GM13977 (cell line): ENCODE data around the gene CMSS1.

ENCODE experiments used
- DNase-seq: peaks from one replicate; pipeline ENCODE4 v3.0.0; 2012; ENCODE audit warnings: low spot score
- in situ Hi-C: fragments of 300-500 bp; cut with MboI; formaldehyde crosslinking; loops from one replicate; pipeline ENCODE4 v1.12.0; 2022; ENCODE audit warnings: low sequenced_read_pairs, low pct_unique_long_range_greater_than_20kb, mixed read lengths, inconsistent platforms; ENCODE audit not compliant: unreplicated experiment
- TF ChIP-seq, protein P1 (sequence below): IDR thresholded peaks from 2 replicates; pipeline ENCODE4 v1.5.1; 2012; ENCODE audit warnings: mild to moderate bottlenecking, control low read depth; ENCODE audit not compliant: insufficient read depth; ENCODE audit errors: extremely low read depth, missing control alignments

CMSS1 gene

DNA sequence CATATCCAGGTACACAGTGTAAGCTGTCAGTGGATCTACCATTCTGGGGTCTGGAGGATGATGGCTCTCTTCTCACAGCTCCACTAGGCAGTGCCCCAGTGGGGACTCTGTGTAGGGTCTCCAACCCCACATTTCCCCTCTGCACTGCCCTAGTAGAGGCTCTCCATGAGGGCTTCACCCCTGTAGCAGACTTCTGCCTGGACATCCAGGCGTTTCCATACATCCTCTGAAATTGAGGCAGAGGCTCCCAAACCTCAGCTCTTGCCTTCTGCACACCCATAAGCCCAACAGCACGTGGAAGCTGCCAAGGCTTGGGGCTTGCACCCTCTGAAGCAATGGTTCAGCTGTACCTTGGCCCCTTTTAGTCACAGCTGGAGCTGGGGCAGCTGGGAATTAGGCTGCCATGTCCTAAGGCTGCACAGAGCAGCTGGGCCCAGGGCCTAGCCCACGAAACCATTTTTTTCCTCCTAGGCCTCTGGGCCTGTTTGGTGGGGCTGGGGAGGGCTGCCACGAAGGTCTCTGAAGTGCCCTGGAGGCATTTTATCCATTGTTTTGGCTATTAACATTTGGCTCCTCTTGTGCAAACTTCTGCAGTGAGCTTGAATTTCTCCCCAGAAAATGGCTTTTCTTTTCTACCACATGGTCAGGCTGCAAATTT, 362.2 kb downstream of the CMSS1 start:
- in situ Hi-C loops, result no loop called here
- no peak for DNase-seq
- TF ChIP-seq, protein P1, sequence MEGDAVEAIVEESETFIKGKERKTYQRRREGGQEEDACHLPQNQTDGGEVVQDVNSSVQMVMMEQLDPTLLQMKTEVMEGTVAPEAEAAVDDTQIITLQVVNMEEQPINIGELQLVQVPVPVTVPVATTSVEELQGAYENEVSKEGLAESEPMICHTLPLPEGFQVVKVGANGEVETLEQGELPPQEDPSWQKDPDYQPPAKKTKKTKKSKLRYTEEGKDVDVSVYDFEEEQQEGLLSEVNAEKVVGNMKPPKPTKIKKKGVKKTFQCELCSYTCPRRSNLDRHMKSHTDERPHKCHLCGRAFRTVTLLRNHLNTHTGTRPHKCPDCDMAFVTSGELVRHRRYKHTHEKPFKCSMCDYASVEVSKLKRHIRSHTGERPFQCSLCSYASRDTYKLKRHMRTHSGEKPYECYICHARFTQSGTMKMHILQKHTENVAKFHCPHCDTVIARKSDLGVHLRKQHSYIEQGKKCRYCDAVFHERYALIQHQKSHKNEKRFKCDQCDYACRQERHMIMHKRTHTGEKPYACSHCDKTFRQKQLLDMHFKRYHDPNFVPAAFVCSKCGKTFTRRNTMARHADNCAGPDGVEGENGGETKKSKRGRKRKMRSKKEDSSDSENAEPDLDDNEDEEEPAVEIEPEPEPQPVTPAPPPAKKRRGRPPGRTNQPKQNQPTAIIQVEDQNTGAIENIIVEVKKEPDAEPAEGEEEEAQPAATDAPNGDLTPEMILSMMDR, result no peak

DNA sequence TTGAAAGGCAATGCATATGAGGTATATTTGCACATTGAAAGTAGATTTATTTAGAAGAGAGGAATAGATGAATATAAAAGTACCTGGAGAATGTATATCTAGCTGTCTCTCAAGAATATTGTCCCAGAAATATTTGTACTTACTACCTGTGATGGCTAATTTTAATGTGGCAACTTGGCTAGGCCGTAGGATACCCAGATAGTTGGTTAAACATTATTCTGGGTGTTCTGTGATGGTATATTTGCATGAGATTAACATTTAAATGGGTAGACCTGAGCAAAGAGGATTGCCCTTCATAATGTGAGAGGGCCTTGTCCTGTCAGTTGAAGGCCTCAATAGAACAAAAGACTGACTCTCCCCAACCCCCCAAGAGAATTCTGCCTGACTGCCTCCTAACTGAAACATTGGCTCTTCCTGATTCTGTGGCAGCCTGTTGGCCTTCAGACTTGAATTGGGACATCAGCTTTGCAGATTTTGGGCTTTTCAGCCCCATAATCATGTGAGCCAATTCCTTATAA, 366.0 kb downstream of the CMSS1 start:
- in situ Hi-C loops, result no loop called here
- TF ChIP-seq, protein P1, result no peak

DNA sequence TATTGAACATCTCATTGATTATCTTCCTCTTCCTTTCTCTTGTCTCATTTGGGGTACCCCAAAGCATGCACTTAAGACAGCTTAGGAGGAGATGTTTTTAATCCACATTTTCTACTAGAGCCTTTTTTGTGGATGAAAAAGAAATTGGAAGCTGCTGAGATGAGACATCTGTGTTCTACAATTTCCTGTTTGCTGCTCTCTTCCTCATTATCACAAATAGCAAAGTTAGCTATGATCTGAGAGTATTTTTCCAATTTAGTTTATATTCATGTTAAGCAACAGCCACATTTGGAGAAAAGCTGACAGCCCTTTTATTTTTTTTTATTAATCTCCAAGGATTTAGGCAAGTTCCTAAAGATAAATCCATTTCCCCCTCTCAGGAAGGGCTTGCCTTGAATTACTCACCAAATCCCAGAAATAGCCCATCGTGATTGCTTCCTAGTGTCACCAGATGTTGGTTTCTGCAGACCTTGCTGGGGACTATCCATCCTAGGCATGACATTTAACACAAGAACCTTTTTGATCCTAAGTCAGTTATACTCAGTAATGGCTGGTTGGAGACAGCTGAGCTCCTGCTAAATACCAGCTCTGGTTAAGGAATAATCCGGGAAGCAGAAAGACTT, 367.4 kb downstream of the CMSS1 start:
- in situ Hi-C loops, result no loop called here
- DNase-seq, result no peak
- TF ChIP-seq, protein P1, result no peak

More for the DNA sequence above, 366.0 kb downstream of the CMSS1 start:
- DNase-seq, result no peak

DNA sequence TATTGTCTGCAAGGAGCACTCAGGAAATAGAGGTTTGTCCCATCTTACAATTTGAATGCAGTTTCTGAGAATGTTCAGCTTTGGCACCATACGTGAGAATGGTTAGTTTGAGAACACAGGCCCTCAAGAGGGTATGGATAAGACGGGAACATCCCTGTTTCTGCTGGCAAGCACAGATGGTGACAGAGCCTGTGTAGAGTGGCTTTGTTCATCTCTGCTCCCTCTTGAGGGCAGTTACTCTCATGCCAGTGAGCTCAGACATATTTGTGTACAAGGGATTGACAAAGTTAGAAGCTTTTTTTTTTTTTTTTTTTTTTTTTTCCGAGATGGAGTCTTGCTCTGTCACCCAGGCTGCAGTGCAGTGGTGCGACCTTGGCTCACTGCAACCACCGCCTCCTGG, 368.2 kb downstream of the CMSS1 start:
- TF ChIP-seq, protein P1, result no peak
- in situ Hi-C loops, result no loop called here
- DNase-seq, result no peak

DNA sequence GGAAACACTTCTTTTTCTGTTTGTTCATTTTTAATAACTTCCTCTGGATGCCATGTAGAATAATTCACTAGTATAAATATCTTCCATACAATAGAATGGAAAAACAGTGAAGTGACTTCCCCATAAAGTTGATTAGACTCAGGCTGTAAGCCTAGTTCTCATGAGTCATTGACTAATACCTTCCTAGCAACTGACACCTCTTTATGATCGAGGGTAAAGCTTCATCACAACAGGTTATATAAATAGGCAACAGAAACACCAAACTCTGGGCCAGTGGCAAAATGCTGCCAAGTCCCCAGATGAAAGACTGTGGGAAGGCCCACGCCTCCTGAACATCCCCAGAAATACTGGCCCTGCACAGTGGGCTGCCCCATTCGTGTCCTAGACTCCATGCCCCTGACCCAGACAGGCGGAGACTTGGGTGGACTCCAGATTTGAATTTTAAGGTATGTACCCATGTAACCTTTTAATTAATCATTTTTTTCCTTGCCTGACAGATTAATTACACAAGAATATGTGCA, 371.8 kb downstream of the CMSS1 start:
- in situ Hi-C loops, result no loop called here
- TF ChIP-seq, protein P1, result no peak
- DNase-seq, result no peak

DNA sequence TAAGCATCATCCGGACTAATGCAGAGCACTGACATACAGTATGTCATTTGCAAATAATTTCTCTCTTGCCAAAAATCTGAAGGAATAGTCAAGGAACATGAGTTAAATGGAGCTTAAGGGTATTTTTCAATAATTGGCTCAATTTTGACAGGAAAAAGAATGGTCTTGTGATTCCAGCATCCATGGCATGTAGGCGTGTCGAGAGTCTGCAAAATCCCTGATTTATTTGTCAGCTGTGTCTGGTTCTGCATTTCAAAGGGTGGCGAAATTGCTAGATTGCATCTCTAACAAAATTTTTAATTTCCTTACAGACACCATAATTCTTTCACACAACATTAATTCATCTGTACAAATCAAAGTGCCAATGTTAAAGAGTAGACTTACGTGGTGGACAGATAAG, 377.7 kb downstream of the CMSS1 start:
- no peak for DNase-seq
- in situ Hi-C loops, result no loop called here
- TF ChIP-seq, protein P1, result no peak
